HG02642 (cell line): Measurements from ENCODE around the gene KPNA5.
A peak's percentile ranks its signal among the peaks of the same experiment; 100 is the strongest.
"Not testable (repeated sequence)": the region's sequence is repeated elsewhere in the genome, so short reads cannot be mapped to it uniquely, and the experiment has no call there.

Experiments used
- ATAC-seq: cut with Tn5 transposase; IDR thresholded peaks from one replicate; pipeline ENCODE4 v1.9.1; 2021; ENCODE audit warnings: mild to moderate bottlenecking; ENCODE audit not compliant: unreplicated experiment, poor library complexity

KPNA5 gene

DNA sequence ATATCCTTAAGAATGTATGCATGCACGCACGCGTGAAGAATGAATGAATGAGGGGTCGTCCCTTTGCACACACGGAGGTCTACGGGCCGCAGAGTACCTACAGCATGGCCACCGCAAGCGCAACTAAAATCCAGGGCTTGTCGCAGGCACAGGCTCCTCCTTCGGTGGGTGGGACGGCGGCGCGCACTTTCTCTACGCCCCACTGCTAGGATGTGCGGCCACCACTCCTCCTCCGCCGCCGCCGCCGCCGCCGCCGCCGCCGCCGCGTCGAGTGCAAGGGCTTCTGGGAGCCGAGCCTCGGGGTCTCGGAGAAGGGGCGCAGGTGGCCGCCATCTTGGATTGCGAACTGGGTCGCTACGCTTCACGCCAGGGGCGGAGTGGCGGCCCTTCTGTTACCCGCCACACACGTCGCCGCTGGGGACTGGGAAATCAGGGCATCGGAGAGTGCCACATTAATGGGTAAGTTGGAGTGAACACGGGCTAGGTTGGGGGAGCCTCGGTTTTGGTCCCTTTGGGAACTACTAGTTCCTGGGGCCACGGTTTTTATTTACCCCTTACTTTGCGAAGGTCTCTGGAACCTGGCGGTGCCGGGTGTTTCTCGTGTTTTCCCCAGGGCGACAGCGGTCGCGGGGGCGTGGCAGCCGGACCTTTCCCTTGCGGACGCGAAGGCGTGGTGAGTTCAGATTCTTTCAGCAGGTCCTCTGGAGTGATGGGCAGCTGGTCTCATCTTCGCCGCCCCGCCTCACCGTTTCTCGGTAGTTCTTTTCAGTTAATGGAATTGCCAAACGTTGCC lies at the start of gene KPNA5:
TSS of gene KPNA5 (plus strand) at position 332 of the 793 bp plus-strand sequence. CDS start at position 456, 124 bp downstream.
- ATAC-seq = peak; percentile 96

DNA sequence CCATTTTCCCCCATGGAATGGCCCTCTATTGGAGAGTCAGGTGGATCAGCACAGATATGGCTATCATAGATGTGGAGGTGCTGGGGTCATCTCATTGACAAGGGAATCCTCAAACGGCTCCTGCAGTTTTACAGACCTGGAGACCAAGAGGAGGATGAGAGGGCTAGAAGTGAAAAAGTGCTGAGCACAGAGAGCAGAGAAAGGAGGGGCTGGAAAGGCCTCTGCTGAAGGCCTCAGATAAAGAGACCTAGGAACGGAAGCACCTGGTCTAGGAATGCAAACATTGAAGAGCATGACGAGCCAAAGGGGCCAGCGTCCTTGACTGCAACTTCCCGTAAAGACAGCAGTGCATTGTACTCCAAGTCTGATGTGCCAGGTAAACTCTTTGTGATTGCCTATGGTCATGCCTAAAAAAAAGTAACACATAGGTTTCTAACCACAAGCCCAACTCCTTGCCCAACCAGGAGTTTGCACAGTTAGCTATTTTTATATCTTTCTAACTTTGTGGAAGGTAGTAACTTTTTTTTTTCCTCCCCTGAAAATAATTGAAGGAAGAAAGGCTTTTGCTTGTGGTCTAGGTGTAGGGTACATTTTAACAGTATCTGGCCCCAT lies 49.5 kb upstream of the KPNA5 start:
- ATAC-seq = peak; percentile 78

DNA sequence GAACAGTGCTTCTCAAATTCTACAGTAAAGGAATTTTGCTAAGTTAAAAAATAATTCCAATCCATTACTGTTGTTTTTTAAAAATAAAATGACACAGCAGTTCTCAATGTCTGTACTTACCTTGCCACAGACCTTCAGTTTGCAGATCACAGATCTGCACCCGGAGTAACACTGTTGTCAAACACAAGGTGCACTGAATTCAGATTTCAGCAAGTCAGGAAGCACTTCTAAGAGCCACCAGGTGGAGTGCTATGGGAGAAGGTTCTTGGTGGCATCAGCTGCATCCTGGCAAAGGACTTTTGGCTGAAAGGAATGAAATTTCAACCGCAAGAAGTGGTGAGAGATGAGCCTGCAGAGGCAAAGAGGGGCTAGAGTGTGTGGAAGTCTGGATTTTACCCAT lies 47.3 kb upstream of the KPNA5 start:
- ATAC-seq = no peak

DNA sequence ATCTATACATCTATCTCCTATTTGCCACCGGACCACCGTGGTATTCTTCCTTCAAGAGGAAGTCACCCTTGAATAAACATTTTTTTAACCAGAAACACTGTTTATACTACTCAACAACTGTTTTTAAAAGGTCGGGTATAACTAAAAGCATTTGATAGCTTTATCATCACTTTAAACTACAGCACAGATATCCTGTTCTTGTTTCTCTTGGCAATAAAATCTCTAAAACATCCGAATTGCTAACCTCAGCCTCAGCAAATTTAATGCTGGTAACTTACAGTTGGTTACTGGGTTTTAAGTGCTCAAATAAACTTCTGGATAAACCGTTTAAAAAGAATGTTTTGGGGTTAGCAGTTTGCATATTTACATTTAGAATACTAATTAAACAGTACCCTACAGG lies 32.9 kb upstream of the KPNA5 start:
- ATAC-seq = no peak

DNA sequence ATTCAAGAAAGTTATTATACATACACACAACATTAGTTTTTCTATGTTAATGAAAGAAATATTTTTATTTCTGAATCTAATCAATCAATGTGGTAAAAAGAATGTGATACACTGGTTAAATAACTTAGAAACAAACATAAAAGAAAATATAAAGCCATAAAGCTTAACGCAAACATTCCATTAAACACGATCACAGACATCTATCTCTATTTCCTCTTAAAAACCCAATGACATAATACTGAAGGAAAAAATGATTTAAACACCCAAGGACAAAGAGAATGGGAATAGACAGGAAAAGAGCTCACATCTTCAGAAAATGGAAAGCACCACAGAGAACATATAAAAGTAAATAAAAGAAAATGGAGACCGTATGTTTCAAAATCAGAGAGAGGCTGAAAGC lies 31.9 kb upstream of the KPNA5 start:
- no peak for ATAC-seq

DNA sequence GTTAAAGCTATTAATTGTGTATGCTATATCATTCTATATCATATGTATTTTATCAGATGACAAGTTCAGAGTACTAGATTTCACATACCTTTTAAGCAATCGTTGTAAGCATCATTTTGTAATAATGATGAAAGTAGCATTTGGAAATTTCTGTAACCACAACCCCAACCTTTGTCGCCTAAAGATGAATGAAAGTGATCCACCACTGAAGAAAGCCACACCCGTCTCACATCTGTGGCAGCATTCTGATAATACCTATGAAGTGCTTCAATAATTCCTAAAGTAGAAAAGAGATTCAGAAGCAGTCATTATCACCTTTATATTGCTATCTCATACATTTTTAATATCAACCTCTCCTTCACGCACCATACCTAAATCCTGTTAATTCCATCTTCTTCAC lies 29.1 kb upstream of the KPNA5 start:
- no peak for ATAC-seq

DNA sequence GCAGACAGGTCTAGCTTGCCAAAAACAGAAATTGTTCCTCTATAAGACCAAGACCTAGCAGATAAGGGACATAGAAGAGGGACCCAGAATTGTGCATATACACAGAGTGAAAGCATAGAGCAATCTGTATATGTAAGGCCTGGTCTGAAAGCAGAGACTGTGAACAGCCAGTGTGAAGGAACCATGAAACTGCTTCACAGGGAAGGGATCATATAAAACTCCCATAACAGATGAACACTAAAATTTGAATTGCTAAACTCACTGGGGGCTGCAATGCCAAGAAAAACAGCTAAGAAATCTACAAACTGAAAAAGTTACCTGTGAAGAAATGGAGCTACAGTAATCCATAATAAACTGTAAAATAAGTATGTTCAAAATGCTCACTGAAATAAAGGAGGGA lies 19.4 kb upstream of the KPNA5 start:
- ATAC-seq = no peak

DNA sequence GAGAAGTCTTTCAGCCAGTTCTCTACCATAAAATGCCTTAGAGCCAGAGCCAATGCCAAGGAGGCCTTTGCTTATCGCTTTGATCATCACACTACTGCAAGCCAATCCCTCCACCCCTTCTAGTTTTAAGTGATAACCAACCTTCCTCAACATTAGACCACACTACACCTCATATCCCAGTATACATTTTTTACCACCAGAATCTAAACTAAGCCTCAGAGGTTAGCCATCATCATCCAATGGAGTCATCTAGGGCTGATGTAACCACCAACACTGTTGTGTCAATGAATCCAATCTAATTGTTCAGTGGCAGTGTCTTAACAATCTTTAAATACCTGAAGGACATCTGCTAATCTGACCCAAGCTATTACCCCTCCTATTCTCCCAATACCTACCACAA lies 18.8 kb upstream of the KPNA5 start:
- no peak for ATAC-seq

DNA sequence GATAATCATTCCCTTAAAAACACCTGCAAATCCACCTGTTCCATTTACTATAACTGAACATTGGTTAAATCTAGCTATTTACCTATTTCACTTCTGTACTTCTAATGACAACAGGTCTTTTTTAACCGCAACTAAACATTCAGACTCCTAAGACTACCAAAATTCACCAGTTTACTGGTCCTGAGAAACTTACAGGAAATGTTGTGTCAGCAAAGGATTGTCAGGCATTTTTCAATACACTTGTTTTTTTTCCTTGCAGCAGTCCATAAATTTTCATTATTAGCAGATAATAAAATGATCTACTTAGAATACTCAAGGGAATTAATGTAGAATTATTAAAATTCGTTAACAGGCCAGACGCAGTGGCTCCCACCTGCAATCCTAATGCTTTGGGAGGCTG lies 17.7 kb upstream of the KPNA5 start:
- no peak for ATAC-seq

DNA sequence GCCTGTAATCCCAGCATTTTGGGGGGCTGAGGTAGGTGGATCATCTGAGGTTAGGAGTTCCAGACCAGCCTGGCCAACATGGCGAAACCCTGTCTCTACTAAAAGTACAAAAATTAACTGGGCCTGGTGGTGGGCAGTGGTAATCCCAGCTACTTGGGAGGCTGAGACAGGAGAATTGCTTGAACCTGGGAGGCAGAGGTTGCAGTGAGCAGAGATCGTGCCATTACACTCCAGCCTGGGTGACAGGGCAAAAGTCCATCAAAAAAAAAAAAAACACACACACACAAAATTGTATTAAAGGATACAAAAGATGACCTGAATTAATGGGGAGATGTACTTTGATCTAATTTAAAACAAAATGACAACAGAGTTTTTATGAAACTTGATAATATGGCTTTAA lies 16.8 kb upstream of the KPNA5 start:
- not testable (repeated sequence) for ATAC-seq

DNA sequence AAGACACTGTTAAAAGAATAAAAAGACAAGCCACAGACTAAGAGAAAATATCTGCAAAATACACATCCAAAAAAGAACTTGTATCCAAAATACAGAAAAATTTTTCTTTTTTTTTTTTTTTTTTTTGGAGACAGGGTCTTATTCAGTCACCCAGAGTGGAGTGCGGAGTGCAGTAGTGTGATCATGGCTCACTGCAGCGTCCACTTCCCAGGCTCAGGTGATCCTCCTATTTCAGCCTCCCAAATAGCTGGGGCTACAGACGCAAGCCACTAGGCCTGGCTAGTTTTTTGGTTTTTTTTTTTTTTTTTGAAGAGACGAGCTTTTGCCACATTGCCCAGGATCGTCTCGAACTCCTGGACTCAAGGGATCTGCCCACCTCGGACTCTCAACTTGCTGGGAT lies 15.5 kb upstream of the KPNA5 start:
- ATAC-seq = no peak

DNA sequence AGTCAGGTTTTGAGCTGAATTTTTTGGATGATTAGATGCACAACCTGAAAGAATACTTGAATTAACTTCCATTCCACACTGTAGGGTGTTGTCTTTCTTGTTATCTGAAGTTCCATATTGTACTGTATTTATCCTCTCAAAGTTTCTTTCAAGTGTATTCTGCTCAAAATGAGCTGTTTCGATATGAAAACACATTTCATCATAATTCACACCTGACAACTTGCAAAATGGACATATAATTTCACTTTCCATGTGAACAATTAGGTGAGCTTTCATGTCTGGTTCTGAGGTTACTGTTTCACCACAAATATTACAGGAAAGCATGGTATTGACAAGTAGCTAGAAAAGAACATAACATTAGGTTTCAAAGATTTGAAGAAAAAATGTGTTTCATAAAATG lies 14.1 kb upstream of the KPNA5 start:
- peak; percentile 40 for ATAC-seq

DNA sequence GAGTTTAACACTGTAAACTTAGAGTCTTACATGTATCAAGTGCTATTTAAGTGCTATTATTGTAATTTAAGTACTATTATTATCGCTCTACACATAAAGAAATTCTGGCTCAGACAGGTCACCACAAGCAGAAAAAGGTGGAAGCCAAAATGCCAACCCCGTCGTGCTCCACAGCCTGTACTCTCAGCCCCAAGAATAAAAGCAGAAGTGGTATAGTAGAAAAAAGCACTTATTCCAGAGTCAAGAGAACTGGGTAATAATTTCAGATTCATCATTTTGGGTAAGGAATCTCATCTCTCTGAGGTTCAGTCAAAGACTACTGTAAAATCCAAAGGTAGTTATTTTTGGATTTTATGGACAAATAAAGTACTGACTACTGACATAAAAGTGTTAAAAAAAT lies 13.4 kb upstream of the KPNA5 start:
- ATAC-seq = no peak

DNA sequence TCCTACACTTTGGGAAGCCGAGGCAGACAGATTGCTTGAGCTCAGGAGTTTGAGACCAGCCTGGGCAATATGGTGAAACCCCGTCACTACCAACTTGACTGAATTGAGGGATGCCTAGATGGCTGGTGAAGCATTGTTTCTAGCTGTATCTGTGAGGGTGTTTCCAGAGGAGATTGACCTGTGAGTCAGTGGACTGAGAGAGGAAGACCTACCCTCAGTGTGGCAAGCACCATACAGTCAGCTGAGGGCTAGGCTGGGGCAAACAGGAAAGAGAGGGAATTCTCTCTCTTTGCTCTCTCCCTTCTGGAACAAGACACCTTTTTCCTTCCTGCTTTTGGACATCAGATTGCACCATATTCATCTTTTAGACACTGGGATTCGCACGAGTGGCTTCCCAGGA lies 8.7 kb upstream of the KPNA5 start:
- ATAC-seq = no peak

DNA sequence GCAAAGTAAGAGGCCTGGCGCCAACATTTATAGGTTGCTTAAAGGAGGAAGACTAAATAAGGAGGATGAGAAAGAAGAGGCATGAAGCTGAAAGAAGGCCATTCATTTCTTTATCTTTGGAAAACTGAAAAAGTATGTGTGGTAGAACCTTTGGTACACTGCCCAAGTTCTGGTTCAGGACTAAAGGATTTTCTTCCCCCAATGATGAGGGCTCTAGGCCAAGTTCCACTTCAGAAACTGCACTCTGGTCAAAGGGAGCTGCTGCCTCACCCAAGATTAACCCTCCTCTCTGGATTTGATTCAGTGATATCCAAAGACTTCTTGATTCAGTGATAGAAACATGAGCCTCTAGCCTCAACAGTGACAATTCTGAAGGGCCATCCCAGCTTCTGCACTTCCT lies 5.0 kb upstream of the KPNA5 start:
- ATAC-seq = no peak

DNA sequence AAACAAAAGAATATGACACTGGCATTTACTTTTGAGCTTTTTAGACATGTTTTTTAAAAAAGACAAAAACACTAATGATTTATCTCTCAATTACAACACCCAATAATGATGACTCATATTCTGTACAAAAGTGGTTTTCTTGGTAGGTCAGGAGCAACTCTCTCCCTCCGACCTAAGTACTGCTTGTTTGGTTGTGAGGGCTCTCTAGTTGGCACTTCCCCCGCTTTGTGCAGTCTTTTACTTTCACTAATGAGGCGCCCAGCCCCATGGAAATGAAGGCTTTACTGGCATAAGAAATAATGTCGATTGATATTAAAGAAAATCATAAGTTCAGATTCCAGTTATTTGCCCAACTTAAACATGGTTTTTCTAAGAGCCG lies 1.3 kb downstream of the KPNA5 start:
- no peak for ATAC-seq

DNA sequence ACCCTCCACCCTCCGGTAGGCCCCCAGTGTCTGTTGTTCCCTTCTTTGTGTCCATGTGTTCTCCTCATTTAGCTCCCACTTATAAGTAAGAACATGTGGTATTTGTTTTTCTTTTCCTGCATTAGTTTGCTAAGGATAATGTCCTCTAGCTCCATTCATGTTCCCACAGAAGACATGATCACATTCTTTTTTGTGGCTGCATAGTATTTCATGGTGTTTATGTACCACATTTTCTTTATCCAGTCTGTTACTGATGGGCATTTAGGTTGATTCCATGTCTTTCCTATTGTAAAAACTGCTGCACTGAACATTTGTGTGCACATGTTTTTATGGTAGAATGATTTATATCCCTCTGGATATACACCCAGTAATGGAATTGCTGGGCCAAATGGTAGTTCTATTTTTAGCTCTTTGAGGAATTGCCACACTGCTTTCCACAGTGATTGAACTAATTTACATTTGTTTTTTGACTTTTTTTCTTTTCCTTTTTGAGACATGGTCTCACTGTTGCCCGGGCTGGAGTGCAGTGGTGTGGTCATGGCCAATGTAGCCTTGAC lies 4.5 kb downstream of the KPNA5 start:
- no peak for ATAC-seq

DNA sequence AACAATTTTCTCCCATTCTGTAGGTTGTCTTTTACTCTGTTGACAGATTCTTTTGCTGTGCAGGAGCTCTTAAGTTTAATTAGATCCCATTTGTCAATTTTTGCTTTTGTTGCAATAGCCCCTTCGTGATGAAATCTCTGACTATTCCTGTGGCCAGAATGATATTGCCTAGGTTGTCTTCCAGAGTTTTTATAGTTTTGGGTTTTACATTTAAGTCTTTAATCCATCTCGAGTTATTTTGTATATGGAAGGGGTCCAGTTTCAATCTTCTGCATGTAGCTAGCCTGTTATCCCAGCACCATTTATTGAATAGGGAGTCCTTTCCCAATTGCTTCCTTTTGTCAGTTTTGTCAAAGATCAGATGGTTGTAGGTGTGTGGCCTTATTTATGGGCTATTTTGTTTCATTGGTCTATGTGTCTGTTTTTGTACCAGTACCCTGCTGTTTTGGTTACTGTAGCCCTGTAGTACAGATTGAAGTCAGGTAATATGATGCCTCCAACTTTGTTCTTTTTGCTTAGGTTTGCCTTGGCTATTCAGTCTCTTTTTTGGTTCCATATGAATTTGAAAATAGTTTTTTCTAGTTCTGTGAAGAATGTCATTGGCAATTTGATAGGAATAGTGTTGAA lies 5.6 kb downstream of the KPNA5 start:
- ATAC-seq = not testable (repeated sequence)

DNA sequence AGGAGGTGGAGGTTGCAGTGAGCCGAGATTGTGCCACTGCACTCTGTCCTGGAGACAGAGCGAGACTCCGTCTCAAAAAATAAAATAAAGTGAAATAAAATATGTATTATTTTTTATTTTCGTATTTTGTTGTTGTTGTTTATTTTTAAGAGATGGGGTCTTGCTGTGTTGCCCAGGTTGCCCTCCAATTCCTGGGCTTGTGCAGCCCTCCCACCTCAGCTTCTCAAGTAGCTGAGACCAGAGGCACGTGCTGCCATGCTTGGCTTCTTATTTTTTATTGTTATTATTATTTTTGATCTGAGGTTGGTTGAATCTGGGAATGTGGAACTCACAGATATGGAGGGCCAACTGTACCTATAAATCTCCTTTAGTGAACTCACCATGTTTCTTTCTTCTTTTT lies 10.1 kb downstream of the KPNA5 start:
- no peak for ATAC-seq

DNA sequence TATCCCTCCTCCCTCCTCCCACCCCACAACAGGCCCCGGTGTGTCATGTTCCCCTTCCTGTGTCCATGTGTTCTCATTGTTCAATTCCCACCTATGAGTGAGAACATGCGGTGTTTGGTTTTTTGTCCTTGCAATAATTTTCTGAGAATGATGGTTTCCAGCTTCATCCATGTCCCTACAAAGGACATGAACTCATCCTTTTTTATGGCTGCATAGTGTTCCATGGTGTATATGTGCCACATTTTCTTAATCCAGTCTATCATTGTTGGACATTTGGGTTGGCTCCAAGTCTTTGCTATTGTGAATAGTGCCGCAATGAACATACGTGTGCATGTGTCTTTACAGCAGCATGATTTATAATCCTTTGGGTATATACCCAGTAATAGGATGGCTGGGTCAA lies 11.9 kb downstream of the KPNA5 start:
- ATAC-seq = not testable (repeated sequence)

DNA sequence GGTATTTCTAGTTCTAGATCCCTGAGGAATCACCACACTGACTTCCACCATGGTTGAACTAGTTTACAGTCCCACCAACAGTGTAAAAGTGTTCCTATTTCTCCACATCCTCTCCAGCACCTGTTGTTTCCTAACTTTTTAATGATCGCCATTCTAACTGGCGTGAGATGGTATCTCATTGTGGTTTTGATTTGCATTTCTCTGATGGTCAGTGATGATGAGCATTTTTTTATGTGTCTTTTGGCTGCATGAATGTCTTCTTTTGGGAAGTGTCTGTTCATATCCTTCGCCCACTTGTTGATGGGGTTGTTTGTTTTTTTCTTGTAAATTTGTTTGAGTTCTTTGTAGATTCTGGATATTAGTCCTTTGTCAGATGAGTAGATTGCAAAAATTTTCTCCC lies 12.3 kb downstream of the KPNA5 start:
- not testable (repeated sequence) for ATAC-seq
